ENCODE measurements around the gene GLIS1. TPM values are rescaled to one million over a fixed set of nuclear protein-coding genes. Genes with fewer than 3 reads are reported as not detected.

GLIS1 gene
- total RNA-seq, 2 experiments from 2014 or later: not detected

DNA sequence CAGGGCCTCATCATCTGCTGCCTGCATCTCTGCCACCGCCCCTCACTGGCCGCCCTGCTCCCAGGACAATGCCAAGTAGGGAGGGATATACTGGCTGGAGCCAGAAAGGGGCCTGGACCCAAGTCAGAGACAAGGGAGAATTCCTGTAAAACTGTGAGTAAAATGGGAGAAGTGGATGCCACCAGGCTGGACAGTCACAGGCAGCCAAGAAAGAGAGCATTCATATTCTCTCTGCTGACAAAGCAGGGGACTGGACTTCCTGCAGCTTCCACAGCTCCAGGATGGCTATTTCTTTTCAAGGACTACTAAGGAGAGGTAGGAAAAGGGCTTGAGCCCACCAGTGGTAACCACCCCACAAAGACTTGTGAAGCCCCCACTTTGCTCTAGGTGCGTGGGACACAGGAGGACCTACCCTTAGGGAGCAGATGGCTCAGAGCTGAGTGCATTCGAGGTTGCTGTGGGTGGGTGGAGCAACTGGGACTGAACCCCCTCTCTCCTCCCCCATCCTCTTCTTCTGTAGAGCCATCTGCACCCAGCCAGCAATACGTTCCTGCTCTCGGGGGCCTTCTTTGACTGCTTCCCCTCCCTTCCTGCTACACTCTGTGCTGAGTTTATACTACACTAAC, 57.5 kb downstream of the GLIS1 start:
- no peaks in the 10 kb centered on the region for H3K36me3 Mint-ChIP-seq
- POLR2A ChIA-PET: no interaction called here
- no peak overlapping the region for H3K27ac Mint-ChIP-seq
- no peak overlapping the region for H3K4me3 Mint-ChIP-seq
- no peaks in the 10 kb centered on the region for H3K9me3 Mint-ChIP-seq
- peak; percentile 23 for ATAC-seq (ENCODE audit: low read depth)
- H3K27me3 Mint-ChIP-seq: peaks cover 15% of the 10 kb centered on the region
- peaks cover 4% of the 10 kb centered on the region for H3K4me1 Mint-ChIP-seq
- no peak for DNase-seq

DNA sequence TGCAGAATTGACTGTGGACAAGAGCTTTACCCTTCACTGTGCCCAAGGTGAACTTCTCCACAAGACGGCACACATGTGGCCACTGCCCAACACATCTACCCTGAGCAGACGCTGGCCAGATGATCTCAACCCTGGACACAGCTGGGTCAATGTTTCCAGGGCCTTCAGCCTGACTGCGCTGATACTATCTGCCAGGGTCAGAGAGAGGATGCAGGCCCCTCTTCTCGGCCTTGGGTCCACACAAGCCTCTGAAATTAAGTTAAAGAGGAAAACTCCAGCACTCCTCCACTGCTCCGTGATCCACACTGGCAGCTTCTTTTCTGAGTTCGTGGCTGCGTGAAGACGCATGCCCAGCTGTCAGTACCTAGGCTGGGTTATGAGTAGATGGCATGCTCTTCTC, 58.1 kb downstream of the GLIS1 start:
- POLR2A ChIA-PET: no interaction called here

DNA sequence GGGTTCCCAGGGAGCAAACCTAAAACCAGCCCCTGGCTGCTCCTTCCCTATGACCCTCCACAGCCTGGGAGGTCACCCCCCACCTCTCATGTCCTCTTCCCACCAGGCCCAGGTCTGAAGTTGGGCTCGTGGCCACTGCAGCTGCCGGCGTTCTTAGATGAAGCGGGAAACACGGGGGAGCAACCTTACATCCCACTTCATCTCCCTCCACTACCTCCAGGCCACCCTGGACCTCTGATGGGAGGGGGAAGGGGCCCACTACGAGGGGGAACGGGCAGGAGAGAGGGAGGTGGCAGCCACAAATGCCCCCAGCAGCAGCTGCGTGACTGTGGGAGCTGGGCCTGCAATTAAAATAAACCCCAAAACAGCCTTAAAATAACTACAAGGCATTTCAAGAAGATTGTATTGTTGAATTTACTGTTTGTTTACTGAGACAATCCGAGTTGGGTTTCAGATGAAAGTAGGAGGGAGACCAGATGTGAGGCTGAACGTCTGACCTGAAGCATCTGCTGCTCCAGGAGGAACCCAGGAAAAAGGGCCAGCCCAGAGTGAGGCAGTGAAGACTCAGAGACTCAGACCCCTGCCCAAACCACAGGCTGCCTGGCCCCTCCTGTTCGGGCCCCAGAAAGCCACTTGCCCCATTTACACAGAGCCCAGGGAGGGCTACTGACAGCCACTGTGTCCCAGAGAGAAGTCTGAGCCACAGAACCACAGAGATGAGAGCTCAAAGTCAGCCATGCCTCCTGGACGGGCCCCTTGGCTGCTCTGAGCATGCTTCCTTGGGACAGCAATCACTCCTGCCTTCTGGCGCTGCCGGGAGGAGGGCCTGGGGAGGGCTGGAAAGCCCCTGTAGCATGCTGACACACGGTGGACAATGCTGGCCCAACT, 59.8 kb downstream of the GLIS1 start:
- peaks cover 11% of the 10 kb centered on the region for H3K27me3 Mint-ChIP-seq
- H3K27ac Mint-ChIP-seq: no peak overlapping the region
- H3K4me1 Mint-ChIP-seq: peaks cover 4% of the 10 kb centered on the region
- no peak overlapping the region for H3K4me3 Mint-ChIP-seq
- H3K36me3 Mint-ChIP-seq: no peaks in the 10 kb centered on the region
- no peaks in the 10 kb centered on the region for H3K9me3 Mint-ChIP-seq
- DNase-seq (no peak), ATAC-seq (ENCODE audit: low read depth) (no peak)
- POLR2A ChIA-PET: no interaction called here

More for the DNA sequence above, 58.1 kb downstream of the GLIS1 start:
- no peak for DNase-seq
- H3K27ac Mint-ChIP-seq: no peak overlapping the region
- ATAC-seq (ENCODE audit: low read depth): no peak
- H3K36me3 Mint-ChIP-seq: no peaks in the 10 kb centered on the region
- H3K9me3 Mint-ChIP-seq: no peaks in the 10 kb centered on the region
- H3K4me3 Mint-ChIP-seq: no peak overlapping the region
- H3K27me3 Mint-ChIP-seq: peaks cover 13% of the 10 kb centered on the region
- peaks cover 4% of the 10 kb centered on the region for H3K4me1 Mint-ChIP-seq

DNA sequence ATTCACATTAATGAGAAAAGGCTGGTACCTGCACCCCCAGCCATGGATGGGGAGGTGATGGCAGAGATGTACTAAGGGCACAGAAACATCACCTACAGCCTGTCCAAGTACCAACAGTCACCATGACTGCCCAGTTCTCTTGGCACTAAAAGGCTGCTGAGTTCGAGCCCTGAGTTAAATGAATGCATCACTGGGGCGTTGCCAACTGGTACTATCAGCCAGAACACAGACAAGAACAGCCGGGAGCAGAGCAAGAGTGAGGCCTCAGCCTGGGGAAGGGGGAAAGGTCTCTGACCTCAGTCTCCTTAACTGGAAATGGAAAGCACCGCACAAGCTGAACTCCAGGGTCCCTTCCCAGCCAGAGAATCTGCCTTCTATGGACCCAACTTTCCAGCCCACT, 60.5 kb downstream of the GLIS1 start:
- POLR2A ChIA-PET: no interaction called here
- DNase-seq (no peak), ATAC-seq (ENCODE audit: low read depth) (no peak)
- Mint-ChIP-seq H3K27ac (no peak overlapping the region), H3K36me3 (no peaks in the 10 kb centered on the region), H3K27me3 (peaks cover 10% of the 10 kb centered on the region), H3K4me1 (peaks cover 4% of the 10 kb centered on the region), H3K4me3 (no peak overlapping the region), H3K9me3 (no peaks in the 10 kb centered on the region)

DNA sequence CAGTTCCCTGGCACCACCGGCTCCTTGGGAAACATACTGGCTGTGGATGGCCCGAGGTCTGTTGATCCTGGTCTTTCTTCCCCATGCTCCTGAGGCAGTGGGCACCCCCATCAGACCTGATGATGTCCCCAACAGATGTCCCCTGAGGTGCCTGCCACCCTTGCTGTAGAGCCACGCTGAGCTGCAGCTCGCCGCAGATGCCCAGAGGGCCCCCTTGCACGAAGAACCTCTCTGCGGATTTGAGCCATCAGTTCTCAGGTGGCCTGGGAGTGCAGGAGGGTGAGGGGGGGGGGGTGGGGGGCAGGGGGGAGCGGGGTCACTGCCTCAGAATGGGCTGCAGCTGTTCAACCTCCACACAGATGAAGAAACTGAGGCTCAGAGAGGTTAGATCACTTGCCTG, 60.9 kb downstream of the GLIS1 start:
- H3K27me3 Mint-ChIP-seq: peaks cover 9% of the 10 kb centered on the region
- no peak overlapping the region for H3K27ac Mint-ChIP-seq
- POLR2A ChIA-PET: no interaction called here
- H3K4me3 Mint-ChIP-seq: no peak overlapping the region
- no peak for ATAC-seq (ENCODE audit: low read depth)
- DNase-seq: no peak
- H3K4me1 Mint-ChIP-seq: peaks cover 4% of the 10 kb centered on the region
- no peaks in the 10 kb centered on the region for H3K9me3 Mint-ChIP-seq
- H3K36me3 Mint-ChIP-seq: no peaks in the 10 kb centered on the region

DNA sequence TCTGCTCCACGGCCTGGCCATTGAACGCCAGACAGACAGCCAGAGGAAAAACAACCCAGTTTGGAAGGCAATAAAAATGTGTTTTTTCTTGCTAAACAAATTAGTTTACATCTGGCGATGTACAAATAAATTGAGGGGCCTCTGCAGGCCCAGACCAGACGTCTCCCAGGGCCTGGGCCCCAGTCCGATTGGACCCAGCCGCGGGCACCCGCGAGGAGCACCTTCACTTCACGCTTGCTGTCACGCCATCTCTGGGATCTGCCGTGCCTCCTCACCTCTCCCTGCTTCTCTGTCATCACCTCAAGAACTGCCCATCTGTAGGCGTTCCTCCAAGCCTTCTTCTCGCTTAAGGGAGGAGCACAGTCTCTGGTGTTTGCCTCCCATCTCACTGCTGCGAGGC, 61.5 kb downstream of the GLIS1 start:
- POLR2A ChIA-PET: no interaction called here
- Mint-ChIP-seq H3K36me3 (no peaks in the 10 kb centered on the region), H3K4me1 (peaks cover 4% of the 10 kb centered on the region), H3K27me3 (peaks cover 9% of the 10 kb centered on the region), H3K4me3 (no peak overlapping the region), H3K27ac (no peak overlapping the region), H3K9me3 (no peaks in the 10 kb centered on the region)
- ATAC-seq (ENCODE audit: low read depth) (no peak), DNase-seq (no peak)

DNA sequence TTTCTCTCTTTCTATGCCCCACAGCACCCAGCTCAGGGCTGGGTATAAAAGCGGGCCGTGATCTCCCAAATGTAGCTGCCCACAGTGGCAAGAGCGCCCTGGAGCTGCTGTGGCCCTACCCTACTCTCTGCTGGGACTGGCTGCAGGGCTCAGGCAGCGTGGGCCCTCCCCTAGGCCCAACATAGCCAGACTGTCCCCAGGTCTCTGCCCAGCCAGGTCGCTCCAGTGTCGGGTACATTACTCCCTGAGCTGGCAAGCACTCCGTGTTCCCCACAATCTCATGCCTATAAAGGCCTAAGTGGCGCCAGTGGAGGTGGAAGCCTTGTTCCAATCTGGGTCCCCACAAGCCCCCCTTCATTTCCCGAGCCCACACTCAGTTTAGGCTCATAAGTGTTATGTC, 66.2 kb downstream of the GLIS1 start:
- no peak overlapping the region for H3K27ac Mint-ChIP-seq
- no peak overlapping the region for H3K4me3 Mint-ChIP-seq
- H3K4me1 Mint-ChIP-seq: no peaks in the 10 kb centered on the region

DNA sequence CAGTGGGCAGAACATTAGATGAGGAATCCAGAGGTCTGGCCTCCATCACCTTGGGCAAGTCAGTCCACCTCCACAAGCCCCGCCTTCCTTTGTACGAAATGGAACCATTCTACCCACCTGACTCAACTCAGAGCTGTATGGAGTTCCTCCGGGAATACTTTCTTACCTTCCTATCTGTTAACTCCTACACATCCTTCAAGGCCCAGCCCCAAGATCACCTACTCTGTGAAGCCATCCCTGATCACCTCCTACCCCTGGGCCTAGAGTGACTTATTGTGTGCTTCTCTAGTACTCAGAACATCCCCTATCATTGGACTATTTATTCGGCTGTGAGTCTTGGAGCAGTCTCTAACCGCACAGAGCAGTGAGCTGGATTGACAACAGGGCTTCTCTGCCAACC, 66.7 kb downstream of the GLIS1 start:
- H3K27me3 Mint-ChIP-seq: peaks cover 2% of the 10 kb centered on the region
- no peak overlapping the region for H3K27ac Mint-ChIP-seq
- H3K4me1 Mint-ChIP-seq: no peaks in the 10 kb centered on the region
- no peaks in the 10 kb centered on the region for H3K36me3 Mint-ChIP-seq
- H3K4me3 Mint-ChIP-seq: no peak overlapping the region
- POLR2A ChIA-PET: no interaction called here
- no peak for DNase-seq
- ATAC-seq (ENCODE audit: low read depth): no peak
- H3K9me3 Mint-ChIP-seq: no peaks in the 10 kb centered on the region

More for the DNA sequence above, 66.2 kb downstream of the GLIS1 start:
- DNase-seq (no peak), ATAC-seq (ENCODE audit: low read depth) (no peak)
- POLR2A ChIA-PET: no interaction called here
- peaks cover 2% of the 10 kb centered on the region for H3K27me3 Mint-ChIP-seq
- H3K36me3 Mint-ChIP-seq: no peaks in the 10 kb centered on the region
- H3K9me3 Mint-ChIP-seq: no peaks in the 10 kb centered on the region

DNA sequence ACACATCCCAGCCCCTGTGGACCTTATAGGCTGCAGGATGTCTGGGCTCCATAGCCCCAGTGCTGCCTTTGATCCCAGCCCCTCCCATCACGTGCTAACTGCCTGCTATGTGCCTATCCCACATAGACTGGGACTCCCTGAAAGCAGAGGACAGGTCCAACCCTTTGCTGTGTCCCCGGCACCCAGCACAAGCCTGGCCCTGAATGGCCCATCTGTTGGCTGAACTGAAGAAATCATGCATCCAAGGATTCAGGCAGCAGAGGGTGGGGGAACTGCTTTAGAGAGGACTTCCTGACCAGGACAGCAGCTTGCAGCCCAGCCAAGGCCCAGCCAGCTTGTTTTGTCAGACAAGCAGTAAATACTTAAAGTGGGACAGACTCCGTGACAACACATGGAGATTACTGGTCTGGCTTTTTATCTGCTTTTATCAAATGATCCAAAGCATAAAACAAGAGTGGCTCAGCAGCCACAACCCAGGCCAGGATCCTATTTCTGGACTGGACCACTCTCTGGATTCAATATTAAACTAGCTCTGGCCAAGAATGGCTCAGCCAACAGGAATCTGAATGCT, 69.3 kb downstream of the GLIS1 start:
- Mint-ChIP-seq H3K9me3 (no peaks in the 10 kb centered on the region), H3K36me3 (no peaks in the 10 kb centered on the region), H3K27me3 (peaks cover 2% of the 10 kb centered on the region), H3K27ac (no peak overlapping the region), H3K4me1 (peaks cover 4% of the 10 kb centered on the region), H3K4me3 (no peak overlapping the region)
- POLR2A ChIA-PET: no interaction called here
- ATAC-seq (ENCODE audit: low read depth): no peak
- no peak for DNase-seq

DNA sequence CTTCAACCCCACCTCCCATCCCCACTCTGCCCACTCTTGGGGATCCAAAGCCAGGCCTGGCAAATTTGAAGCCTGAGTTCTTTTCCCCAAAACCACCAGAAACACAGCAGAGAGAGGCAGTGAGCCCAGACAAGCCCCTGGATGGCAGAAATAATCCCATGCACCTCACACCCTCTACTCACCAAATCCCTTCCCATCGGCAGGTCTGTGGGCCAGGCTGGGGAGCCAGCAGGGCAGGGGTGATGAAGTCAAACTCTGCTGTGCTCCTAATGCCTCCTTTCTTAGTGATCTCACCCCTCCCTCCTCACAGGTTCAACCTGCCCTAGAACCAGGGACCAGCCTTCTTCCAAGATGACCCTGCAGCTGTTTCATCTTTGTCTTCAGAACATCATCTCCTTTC, 72.4 kb downstream of the GLIS1 start:
- POLR2A ChIA-PET: no interaction called here
- H3K27ac Mint-ChIP-seq: no peak overlapping the region

DNA sequence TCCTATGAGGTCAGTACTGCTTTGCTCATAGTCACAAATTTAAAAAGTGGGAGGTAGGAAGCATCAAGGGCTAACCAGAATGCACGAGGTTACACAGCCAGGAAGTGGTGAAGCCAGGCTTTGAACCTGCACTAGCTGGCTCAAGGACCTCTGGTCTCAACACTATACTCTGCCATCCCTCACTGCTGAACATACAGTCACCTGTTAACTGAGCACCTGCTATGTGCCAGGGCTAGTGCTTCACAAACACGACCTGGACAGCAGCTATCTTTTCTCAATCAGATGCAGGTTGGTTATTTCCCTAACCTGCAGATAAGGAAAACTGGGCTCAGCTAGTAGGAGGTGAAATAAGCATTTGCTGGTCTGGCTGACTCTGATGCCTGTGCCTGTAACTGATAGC, 73.0 kb downstream of the GLIS1 start:
- Mint-ChIP-seq H3K27ac (no peak overlapping the region), H3K4me3 (no peak overlapping the region), H3K27me3 (no peaks in the 10 kb centered on the region), H3K4me1 (peaks cover 4% of the 10 kb centered on the region), H3K9me3 (no peaks in the 10 kb centered on the region), H3K36me3 (no peaks in the 10 kb centered on the region)
- ATAC-seq (ENCODE audit: low read depth) (peak; percentile 47), DNase-seq (no peak)
- POLR2A ChIA-PET: no interaction called here

More for the DNA sequence above, 72.4 kb downstream of the GLIS1 start:
- Mint-ChIP-seq H3K9me3 (no peaks in the 10 kb centered on the region), H3K36me3 (no peaks in the 10 kb centered on the region), H3K27me3 (no peaks in the 10 kb centered on the region), H3K4me3 (no peak overlapping the region), H3K4me1 (peaks cover 4% of the 10 kb centered on the region)
- DNase-seq (no peak), ATAC-seq (ENCODE audit: low read depth) (no peak)

DNA sequence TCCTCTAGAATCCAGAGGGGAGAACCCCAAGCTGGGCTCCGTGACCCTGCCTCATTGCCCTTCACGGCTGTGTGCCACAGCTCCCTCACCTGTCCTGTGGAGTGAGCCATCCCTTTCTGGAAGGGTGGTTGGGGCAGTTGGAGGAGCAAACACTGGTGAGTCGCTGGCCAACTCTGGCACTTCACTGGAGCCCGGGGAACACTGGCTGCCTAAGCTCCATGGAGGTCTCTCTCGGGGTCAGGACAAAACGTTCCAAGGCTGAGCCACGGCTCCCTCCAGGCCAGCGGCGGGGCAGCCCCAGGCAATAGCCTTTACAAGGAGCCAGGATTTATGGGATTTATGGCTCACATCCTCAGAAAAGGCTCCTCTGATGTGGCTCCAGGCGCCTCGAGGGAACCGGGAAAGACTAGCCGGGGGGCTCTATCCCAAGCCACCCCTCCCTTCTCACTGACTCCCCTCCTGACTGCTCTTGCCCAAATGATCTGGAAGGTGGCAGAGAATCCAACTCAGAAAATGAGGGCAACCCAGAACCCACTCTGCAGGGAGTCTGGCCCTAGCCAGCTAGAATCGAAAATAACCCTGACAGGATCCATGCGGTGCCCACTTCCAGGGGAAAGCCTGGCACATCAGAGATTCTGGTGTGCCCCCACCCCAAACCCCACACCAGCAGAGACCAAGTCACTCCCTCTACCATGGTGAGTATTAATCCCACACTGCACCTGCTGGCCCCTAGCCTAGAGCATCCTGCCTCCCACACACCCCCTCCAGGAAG, 75.2 kb downstream of the GLIS1 start:
- DNase-seq: no peak
- POLR2A ChIA-PET: no interaction called here
- no peak overlapping the region for H3K4me3 Mint-ChIP-seq
- H3K27me3 Mint-ChIP-seq: no peaks in the 10 kb centered on the region
- peaks cover 4% of the 10 kb centered on the region for H3K4me1 Mint-ChIP-seq
- no peaks in the 10 kb centered on the region for H3K9me3 Mint-ChIP-seq
- H3K27ac Mint-ChIP-seq: no peak overlapping the region
- H3K36me3 Mint-ChIP-seq: no peaks in the 10 kb centered on the region
- ATAC-seq (ENCODE audit: low read depth): no peak

DNA sequence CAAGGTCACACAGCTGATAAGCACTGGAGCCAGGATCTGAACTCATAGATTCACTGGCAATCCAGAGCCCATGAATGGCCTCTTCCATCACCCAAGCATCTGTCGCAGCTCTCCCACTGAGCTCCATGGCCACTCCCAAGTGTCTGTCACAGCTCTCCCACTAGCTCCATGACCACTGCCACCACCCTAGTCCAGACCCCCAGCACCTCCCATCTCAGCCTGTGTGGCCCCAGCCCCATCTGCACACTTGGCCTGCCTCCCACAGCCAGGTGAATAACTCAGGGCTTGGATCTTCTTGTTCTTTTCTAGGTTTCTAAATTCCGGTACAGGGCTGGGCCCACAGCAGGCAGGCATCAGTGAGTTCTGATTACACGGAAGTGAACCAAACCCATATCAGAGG, 76.0 kb downstream of the GLIS1 start:
- ATAC-seq (ENCODE audit: low read depth) (no peak), DNase-seq (no peak)
- Mint-ChIP-seq H3K9me3 (no peaks in the 10 kb centered on the region), H3K36me3 (no peaks in the 10 kb centered on the region), H3K4me1 (peaks cover 4% of the 10 kb centered on the region), H3K27ac (no peak overlapping the region), H3K27me3 (no peaks in the 10 kb centered on the region), H3K4me3 (no peak overlapping the region)
- POLR2A ChIA-PET: no interaction called here
